Motor neuron (in vitro differentiated cells): ENCODE measurements around the gene SH3BP4. TPM values are rescaled to one million over a fixed set of nuclear protein-coding genes. Genes with fewer than 3 reads are reported as not detected.
A peak's percentile ranks its signal among the peaks of the same experiment; 100 is the strongest.

ENCODE experiments used
- ATAC-seq, 8 experiments: fragments of 200-7000 bp; cut with Tn5 transposase; replicated peaks in 6 of 8; 2 replicates each; pipeline ENCODE4 v1.8.0; 2021; ENCODE audit warnings: mild to moderate bottlenecking in 8 of 8, moderate library complexity in 8 of 8
- H3K27ac ChIP-seq, 2 donors: fragments of 250-450 bp; sonication (Bioruptor Pico); 2 replicates each; pipeline ENCODE4 v1.9.0; 2021; ENCODE audit warnings: antibody characterized with exemption in 2 of 2, mild to moderate bottlenecking in 2 of 2, moderate library complexity in 1 of 2
- H3K4me1 ChIP-seq, 2 donors: fragments of 250-450 bp; sonication (Bioruptor Pico); replicated peaks in 1 of 2; 2 replicates each; pipeline ENCODE4 v1.6.1; 2021; ENCODE audit warnings: antibody characterized with exemption in 2 of 2, mild to moderate bottlenecking in 2 of 2, moderate library complexity in 1 of 2
- H3K4me3 ChIP-seq, 5 donors: fragments of 250-450 bp; sonication (Bioruptor Pico); 2 replicates each; pipeline ENCODE4 v1.9.0; 2021; ENCODE audit warnings: antibody characterized with exemption in 5 of 5, mild to moderate bottlenecking in 5 of 5, moderate library complexity in 4 of 5
- WGBS, 10 experiments: fragments of 450-650 bp; shearing (Covaris generic); methylation state at CpG; one replicate each; pipeline ENCODE4 v1.0.0; 2022; 5-methylcytosine and 5-hydroxymethylcytosine counted together
- in situ Hi-C, 9 experiments: fragments of 400-800 bp; cut with MboI; loops; one replicate each; pipeline ENCODE4 v1.15.0; 2021; ENCODE audit warnings: low sequenced_read_pairs in 9 of 9, low pct_unique_long_range_greater_than_20kb in 2 of 9; ENCODE audit not compliant: unreplicated experiment in 9 of 9
- total RNA-seq, 8 experiments: library from RNA; unstranded; fragments of 300-600 nt; gene quantifications; 2 replicates each; pipeline versions ENCODE4 v1.2.3 to v1.2.4, GENCODE V29; 2022

The SH3BP4 gene, protein sequence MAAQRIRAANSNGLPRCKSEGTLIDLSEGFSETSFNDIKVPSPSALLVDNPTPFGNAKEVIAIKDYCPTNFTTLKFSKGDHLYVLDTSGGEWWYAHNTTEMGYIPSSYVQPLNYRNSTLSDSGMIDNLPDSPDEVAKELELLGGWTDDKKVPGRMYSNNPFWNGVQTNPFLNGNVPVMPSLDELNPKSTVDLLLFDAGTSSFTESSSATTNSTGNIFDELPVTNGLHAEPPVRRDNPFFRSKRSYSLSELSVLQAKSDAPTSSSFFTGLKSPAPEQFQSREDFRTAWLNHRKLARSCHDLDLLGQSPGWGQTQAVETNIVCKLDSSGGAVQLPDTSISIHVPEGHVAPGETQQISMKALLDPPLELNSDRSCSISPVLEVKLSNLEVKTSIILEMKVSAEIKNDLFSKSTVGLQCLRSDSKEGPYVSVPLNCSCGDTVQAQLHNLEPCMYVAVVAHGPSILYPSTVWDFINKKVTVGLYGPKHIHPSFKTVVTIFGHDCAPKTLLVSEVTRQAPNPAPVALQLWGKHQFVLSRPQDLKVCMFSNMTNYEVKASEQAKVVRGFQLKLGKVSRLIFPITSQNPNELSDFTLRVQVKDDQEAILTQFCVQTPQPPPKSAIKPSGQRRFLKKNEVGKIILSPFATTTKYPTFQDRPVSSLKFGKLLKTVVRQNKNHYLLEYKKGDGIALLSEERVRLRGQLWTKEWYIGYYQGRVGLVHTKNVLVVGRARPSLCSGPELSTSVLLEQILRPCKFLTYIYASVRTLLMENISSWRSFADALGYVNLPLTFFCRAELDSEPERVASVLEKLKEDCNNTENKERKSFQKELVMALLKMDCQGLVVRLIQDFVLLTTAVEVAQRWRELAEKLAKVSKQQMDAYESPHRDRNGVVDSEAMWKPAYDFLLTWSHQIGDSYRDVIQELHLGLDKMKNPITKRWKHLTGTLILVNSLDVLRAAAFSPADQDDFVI
- total RNA-seq = 10 to 100 TPM; 16.7 to 41.1 (median 26.7) TPM

DNA sequence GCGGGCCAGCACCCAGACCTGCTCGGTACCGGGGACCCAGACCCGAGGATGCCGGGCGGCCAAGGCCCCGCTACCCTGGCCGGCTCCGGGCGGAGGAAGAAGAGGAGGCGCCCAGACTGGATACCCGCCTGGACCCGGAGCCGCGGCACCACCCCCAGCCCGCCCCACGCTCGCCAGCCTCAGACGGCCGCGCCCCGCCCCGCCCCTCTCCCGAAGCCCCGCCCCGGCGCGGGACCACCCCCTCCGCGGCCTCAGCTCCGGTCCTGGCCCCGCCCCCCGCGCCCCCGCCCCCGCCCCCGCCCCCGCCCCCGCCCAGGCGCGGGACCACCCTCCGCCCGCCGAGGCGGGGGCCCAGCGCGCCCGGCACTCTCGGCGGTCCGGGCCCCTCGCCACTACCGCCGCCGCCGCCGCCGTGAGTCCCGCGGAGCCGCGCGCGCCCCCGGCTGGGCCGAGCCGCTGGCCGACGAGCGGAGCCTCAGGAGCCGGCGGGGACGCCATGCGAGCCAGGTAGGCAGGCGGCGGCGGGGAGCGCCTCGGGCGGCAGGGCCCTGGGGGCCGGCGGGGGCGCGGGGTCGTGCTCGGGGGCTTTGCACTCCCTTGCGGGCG lies at the start of gene SH3BP4:
TSS of gene SH3BP4 (plus strand) at position 354 of the 606 bp plus-strand sequence. CDS start 82,986 bp downstream, outside the sequence.
- in situ Hi-C loops = loop anchor here in 2 of 9 experiments (25.0 kb wide), 1 partner anchor 389 kb away; no protein-coding TSS in a partner anchor
- Histone ChIP-seq H3K27ac (peak within 1 kb of the TSS; percentile 81 to 86), H3K4me1 (peaks cover 44 to 50% of the 10 kb centered on the region in 2 donors), H3K4me3 (peak within 1 kb of the TSS; percentile 79 to 99 (median 93))
- ATAC-seq = peak; percentile 51 to 78 (median 76)
- WGBS, 10 experiments = no CpG with 5 or more reads among the region's 88 CpGs

DNA sequence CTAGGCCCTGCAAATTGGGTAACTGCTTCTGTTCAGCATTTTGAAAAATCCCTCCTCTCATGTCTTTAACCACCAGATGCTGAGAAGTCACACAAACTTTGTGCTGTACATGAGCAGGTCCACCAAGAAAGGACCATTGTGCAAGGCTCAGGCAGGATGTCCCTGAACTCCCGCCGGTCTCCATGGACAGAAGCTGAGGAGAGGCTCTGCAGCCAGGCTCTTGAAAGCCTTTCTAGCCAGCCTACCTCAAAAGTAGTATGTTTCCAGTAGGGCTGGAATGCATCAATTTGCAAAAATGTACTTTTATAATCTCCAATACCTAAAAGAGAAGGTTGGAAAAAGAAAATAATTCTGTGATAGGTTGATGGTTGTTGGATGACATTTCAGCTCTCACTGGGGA lies 47.0 kb upstream of the SH3BP4 start:
- no peak for ATAC-seq
- Histone ChIP-seq H3K27ac (no peak overlapping the region), H3K4me3 (no peak overlapping the region), H3K4me1 (no peaks in the 10 kb centered on the region)
- WGBS, 10 experiments = 92 to 95% methylated on average over 2 of the region's 2 CpGs; no CpG with 5 or more reads in 8 of the 10 experiments
- in situ Hi-C loops = no loop called here

DNA sequence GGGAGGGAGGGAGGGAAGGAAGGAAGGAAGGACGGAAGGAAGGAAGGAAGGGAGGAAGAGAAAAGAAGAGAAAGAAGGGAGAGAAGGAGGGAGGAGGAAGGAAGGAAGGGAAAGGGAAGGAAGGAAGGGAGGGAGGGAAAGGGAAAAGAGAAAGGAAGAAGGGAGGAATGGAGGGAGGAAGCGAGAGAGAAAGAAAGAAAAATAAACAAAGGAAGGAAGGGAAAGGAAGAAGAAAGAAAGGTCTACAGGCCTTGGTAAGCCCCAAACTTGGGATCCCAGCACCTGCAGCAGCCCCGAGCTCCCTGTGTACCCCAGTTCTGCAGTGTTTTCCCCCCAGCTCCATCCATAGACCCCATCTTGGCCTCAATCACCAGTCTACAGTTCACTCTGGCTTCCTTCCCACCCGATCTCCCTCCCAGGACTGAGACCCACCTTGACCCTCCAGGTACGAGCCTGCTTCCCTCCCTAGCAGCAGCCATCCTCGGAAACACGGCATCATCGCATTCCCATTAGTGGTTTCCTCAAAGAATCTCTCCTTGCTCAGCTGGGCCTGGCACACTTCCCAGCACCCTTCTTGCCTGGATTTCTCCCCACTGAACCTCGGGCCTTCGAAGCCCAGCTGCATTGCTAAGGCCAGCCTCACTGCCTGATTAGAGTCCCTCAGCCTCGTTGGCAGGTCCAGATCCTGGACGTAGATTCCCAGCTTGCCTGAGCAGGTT lies 46.1 kb upstream of the SH3BP4 start:
- 54 to 100% (median 93%) methylated on average over 2 to 9 of the region's 12 CpGs; no CpG with 5 or more reads in 1 of the 10 experiments for WGBS, 10 experiments
- in situ Hi-C loops = no loop called here

DNA sequence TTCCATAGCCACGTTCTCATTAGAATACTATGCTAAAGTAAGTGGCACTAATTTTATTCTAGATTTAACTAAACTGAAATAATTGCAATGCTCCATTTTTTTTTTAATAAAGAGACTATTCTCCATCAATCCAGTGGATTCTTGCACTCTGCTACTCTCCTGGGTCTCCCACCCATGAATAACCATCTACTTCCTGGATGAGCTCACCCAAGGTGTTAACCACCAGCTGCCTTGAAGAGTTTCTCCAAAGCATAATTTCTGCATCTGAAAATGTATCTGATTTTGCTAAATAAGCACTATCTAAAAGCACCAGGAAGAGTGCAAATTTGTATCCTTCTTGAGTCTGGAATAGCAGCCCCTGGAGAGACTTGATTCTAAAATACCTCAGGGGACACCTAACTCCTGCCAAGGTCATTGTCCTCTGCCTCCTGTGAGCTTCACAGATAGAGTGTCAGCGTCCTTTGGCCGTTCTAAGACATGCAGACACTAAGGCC lies 41.6 kb upstream of the SH3BP4 start:
- Histone ChIP-seq H3K27ac (no peak overlapping the region), H3K4me1 (peaks cover 0 to 4% of the 10 kb centered on the region in 2 donors), H3K4me3 (no peak overlapping the region)
- in situ Hi-C loops = no loop called here
- ATAC-seq = no peak
- whole genome bisulfite sequencing, 10 experiments = 44 to 96% (median 73%) methylated on average over 1 to 3 of the region's 3 CpGs; no CpG with 5 or more reads in 2 of the 10 experiments

More for the DNA sequence above, 46.1 kb upstream of the SH3BP4 start:
- H3K4me1 ChIP-seq = no peaks in the 10 kb centered on the region
- no peak overlapping the region for H3K27ac ChIP-seq
- no peak for ATAC-seq
- H3K4me3 ChIP-seq = no peak overlapping the region

DNA sequence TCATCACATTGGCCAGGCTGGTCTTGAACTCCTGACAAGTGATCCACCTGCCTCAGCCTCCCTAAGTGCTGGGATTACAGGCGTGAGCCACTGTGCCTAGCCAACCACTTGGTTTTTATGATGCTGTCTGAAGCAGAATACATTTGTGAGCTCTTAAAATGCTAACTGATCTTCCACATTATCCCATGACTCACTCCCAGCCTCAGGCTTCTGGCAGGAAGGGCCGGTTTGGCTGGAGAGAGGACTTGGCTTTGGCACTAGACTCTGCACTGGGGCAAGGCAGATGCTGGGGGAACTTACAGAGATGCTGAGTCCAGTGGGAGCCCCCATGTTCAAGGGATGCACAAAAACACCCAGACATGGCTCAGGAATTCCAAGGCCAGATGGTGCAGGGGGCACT lies 40.5 kb upstream of the SH3BP4 start:
- ATAC-seq = peak in 3 of 8 experiments; percentile 90 to 100 (median 99)
- Histone ChIP-seq H3K4me3 (no peak overlapping the region), H3K4me1 (peaks cover 0 to 4% of the 10 kb centered on the region in 2 donors), H3K27ac (no peak overlapping the region)
- WGBS, 10 experiments = 0 to 100% (median 96%) methylated on average over 1 to 2 of the region's 2 CpGs; no CpG with 5 or more reads in 4 of the 10 experiments
- in situ Hi-C loops = no loop called here

DNA sequence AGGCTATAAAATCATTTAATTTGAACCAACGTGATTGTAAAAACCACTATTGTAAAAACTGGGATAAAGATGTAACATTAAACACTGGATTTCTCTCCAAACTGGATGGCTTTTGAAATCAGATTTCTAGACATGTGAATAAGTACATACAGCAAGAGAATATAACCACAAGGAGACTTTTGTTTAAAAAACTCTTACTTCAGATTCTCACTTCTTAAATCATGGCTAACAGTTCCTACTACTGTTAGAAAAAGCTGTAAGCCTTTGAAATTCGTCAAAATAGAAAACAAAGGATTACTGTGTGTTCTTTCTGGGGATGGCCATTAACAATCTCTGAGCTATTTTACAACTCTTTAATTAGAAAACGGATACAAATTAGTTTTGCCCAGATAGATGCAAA lies 39.4 kb upstream of the SH3BP4 start:
- 53 to 92% (median 72%) methylated on average over 1 to 3 of the region's 3 CpGs; no CpG with 5 or more reads in 1 of the 10 experiments for WGBS, 10 experiments
- Histone ChIP-seq H3K4me3 (no peak overlapping the region), H3K27ac (no peak overlapping the region), H3K4me1 (peaks cover 4% of the 10 kb centered on the region in 2 donors)
- no peak for ATAC-seq
- in situ Hi-C loops = no loop called here

DNA sequence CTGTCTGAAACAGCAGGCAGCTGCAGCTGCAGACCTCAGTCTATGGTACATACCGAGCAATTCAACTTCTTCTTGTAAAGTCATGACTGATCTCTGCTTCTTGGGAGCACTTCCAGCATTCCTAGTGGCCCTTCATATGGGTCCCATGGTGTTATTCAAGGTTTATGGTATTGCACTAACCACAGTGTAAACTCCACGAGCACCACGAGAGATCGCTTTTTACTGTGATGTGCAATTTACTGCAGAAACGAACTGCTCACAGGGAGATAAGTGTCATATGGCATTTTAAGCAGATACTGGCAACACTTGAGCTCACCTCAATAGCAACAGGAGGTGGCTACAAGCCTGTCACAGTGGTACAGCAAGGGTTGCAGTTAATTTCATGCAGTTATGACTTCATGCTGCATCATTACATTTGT lies 38.6 kb upstream of the SH3BP4 start:
- in situ Hi-C loops = no loop called here
- Histone ChIP-seq H3K4me1 (peaks cover 4 to 5% of the 10 kb centered on the region in 2 donors), H3K4me3 (no peak overlapping the region), H3K27ac (no peak overlapping the region)
- WGBS, 10 experiments = 10 to 100% (median 68%) methylated on average over 1 to 5 of the region's 5 CpGs
- ATAC-seq = peak in 3 of 8 experiments; percentile 26 to 50 (median 36)

DNA sequence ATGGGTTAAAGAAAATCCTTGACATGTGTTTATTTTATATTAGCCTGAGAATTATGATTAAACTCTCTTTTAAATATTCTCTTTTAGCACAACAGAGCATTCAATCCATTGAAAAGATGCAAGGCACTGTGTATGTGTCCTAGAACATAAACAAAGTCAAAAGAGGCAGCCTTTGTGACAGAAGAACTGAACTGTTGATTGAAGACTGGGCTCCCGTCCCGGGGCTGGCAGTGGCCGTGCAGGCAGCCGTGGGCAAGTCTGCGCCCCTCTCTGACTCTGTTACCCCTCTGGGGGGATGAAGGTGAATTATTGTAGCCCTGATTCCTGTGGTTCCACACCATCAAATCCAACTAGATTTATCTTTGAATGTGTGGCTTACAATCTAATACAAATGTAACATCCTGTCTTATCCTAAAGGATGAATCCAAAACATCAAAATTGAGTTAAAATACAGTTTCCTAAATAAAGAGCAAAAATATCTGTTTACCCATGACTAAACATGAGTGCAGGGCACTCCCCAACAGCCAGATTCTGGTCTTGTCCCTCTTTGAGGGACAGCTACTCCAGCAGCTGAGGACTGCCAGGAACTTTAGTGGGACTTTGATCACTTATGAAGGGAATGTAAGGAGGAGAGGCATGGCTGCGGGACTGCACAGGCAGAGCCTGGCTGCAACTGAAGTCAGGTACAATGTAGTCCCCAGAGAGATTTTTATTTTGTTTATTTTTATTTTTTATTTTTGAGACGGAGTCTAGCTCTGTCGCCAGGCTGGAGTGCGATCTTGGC lies 37.3 kb upstream of the SH3BP4 start:
- H3K4me1 ChIP-seq = peaks cover 4 to 5% of the 10 kb centered on the region in 2 donors
- in situ Hi-C loops = no loop called here
- no peak overlapping the region for H3K4me3 ChIP-seq
- 60 to 100% (median 88%) methylated on average over 3 to 7 of the region's 9 CpGs; no CpG with 5 or more reads in 3 of the 10 experiments for WGBS, 10 experiments
- no peak overlapping the region for H3K27ac ChIP-seq
- ATAC-seq = no peak

DNA sequence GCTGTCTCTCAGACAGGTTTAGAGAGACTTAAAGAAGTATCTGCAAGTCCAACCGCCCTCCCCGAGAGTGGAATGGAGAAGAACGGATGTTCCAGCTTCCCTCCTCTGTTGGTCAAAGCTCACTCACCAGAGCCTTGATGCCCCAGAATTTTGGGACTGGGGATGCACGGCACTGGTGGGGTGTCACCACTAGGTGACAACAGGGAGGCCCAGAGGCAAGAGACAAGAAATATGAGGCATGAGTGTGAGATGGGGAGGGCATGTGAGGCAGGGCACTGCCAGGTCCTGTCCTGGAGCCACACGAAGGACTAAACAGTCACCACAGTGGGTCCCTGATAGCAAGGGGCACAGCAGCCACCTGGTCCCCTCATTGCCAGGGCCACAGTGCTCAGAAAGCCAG lies 35.1 kb upstream of the SH3BP4 start:
- in situ Hi-C loops = no loop called here
- 65 to 100% (median 100%) methylated on average over 1 to 4 of the region's 5 CpGs; no CpG with 5 or more reads in 3 of the 10 experiments for WGBS, 10 experiments
- no peak overlapping the region for H3K4me3 ChIP-seq
- no peak overlapping the region for H3K27ac ChIP-seq
- H3K4me1 ChIP-seq = peaks cover 4 to 5% of the 10 kb centered on the region in 2 donors
- ATAC-seq = no peak

DNA sequence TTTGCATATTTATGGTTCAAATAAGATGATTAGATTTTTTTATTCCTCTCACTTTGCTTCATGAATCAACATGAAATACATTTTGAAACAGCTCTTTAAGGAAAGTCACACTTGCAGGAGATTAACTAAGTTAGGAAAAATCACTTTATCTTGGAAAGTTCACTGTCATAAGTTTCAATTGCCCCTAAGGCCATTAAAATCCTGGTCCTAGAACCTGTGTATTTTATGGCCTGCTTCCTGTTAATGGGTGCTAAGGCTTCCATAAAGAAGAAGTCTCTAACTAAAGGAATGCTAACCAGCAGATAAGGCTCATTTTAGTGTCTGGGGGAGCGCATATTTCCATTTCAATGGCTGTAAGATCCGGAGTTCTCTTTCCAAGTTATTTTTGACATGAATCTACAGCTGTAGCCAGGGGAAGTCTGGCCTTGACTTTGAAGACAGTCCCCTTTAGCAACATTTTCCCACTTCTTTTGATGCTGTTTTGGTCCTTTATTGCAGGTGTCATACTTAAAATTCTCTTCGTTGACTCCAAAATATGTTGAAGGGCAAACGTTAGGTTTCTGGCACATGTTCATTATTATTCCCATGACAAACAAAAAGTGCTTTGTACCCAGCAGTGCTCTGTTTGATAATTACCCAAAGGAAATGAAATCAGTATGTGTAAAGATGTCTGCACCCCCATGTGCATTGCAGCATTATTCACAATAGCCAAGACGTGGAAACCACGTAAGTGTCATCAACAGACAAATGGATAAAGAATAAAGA lies 34.4 kb upstream of the SH3BP4 start:
- H3K27ac ChIP-seq = no peak overlapping the region

DNA sequence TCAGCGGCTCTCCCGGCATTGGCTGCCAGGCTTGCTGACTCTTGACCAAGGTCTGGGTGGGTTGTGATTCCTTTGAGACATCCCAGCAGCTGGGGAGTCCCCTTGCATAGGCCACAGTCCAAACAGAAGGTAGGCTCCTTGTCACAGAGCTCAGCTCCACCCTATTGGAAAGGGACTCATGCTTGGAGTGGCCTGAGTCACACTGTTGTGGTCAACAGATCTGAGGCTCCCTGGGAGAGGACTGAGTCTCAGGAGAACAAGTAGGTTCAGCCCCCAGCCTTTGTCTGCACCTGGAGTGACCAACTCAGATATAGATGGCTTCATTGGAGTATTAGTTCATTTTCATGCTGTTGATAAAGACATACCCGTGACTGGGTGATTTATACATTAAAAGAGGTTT lies 32.1 kb upstream of the SH3BP4 start:
- in situ Hi-C loops = no loop called here
- peaks cover 0 to 5% of the 10 kb centered on the region in 2 donors for H3K4me1 ChIP-seq
- ATAC-seq = peak in 2 of 8 experiments; percentile 50 to 57
- H3K27ac ChIP-seq = no peak overlapping the region
- no peak overlapping the region for H3K4me3 ChIP-seq
- 69 to 100% (median 86%) methylated on average over 1 to 3 of the region's 3 CpGs; no CpG with 5 or more reads in 5 of the 10 experiments for WGBS, 10 experiments

More for the DNA sequence above, 34.4 kb upstream of the SH3BP4 start:
- in situ Hi-C loops = no loop called here
- peaks cover 4 to 5% of the 10 kb centered on the region in 2 donors for H3K4me1 ChIP-seq
- WGBS, 10 experiments = 20 to 80% (median 39%) methylated on average over 1 to 6 of the region's 6 CpGs
- H3K4me3 ChIP-seq = no peak overlapping the region
- no peak for ATAC-seq
